Measurements from ENCODE around the gene SPIRE1. TPM values are rescaled to one million over a fixed set of nuclear protein-coding genes. Genes with fewer than 3 reads are reported as not detected.

Gene SPIRE1
- total RNA-seq, 2 experiments from 2014 or later, result 0.99 to 1.4 TPM

DNA sequence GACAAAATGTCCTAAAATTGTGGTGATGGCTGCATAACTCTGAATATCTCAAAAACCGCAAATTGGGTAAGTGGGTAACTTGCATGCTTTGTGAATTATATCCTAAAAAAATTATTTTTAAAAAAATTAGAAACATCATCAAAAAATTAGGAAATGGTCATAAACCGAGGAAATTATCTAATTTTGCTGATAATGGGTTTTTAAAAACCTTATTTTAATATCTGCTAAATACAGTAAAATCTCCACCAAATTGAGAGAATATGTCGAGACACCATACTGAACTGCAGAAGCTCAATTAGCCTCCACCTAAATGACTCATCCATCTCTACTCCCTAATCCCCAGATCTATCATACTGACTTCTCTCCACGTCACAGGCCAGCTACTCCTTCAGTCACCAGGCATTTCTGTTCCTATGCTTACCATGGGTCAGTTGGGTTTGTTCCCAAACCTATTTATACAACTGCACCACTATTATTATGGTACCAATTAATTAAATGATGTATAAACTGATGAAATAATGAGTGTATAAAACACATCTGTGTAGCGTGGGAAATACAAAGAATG lies 36.1 kb downstream of the SPIRE1 start:
- Mint-ChIP-seq H3K4me1 (ENCODE audit: low read depth) (no peaks in the 10 kb centered on the region), H3K36me3 (ENCODE audit: low read depth) (no peaks in the 10 kb centered on the region), H3K9me3 (no peaks in the 10 kb centered on the region), H3K27ac (no peak overlapping the region), H3K4me3 (no peak overlapping the region), H3K27me3 (peaks cover 4% of the 10 kb centered on the region)
- CTCF ChIA-PET, result no interaction called here
- Histone ChIP-seq H3K4me3 (ENCODE audit: low read length) (no peak overlapping the region), H3K36me3 (ENCODE audit: insufficient read depth, low read length) (no peaks in the 10 kb centered on the region), H3K27me3 (ENCODE audit: control insufficient read depth in 1 of 2, insufficient read depth in 2 of 2, low read length in 2 of 2) (no peaks in the 10 kb centered on the region), H3K27ac (ENCODE audit: low read depth in 1 of 2, low read length in 2 of 2) (no peak overlapping the region), H3K9me3 (ENCODE audit: control insufficient read depth in 1 of 2, insufficient read depth in 1 of 2, low read length in 2 of 2) (no peaks in the 10 kb centered on the region), H3K4me1 (ENCODE audit: insufficient read depth, low read length) (no peaks in the 10 kb centered on the region)
- no peak for ATAC-seq (ENCODE audit: poor library complexity)
- intact Hi-C loops (cut with DNase I, micrococcal nuclease), result no loop called here
- no peak for TF ChIP-seq CTCF (IDR thresholded peaks at IDR 0.05)
- DNase-seq, result no peak
- POLR2A ChIA-PET, result no interaction called here

- CTCF ChIA-PET, result no interaction called here
- H3K27ac Mint-ChIP-seq, result no peak overlapping the region
Observed at GRCh38 chr18:12615748-12616147, 42.2 kb downstream of the SPIRE1 start.

GRCh38 chr18:12608301-12608700 lies 49.6 kb downstream of the SPIRE1 start:
- Histone ChIP-seq H3K27me3 (ENCODE audit: control insufficient read depth in 1 of 2, insufficient read depth in 2 of 2, low read length in 2 of 2) (no peaks in the 10 kb centered on the region), H3K27ac (ENCODE audit: low read depth in 1 of 2, low read length in 2 of 2) (no peak overlapping the region), H3K9me3 (ENCODE audit: control insufficient read depth in 1 of 2, insufficient read depth in 1 of 2, low read length in 2 of 2) (no peaks in the 10 kb centered on the region), H3K4me1 (ENCODE audit: insufficient read depth, low read length) (no peaks in the 10 kb centered on the region), H3K36me3 (ENCODE audit: insufficient read depth, low read length) (no peaks in the 10 kb centered on the region), H3K4me3 (ENCODE audit: low read length) (no peak overlapping the region)
- Mint-ChIP-seq H3K27me3 (no peaks in the 10 kb centered on the region), H3K36me3 (ENCODE audit: low read depth) (no peaks in the 10 kb centered on the region), H3K4me3 (no peak overlapping the region), H3K4me1 (ENCODE audit: low read depth) (no peaks in the 10 kb centered on the region), H3K9me3 (no peaks in the 10 kb centered on the region), H3K27ac (no peak overlapping the region)
- ATAC-seq (ENCODE audit: poor library complexity) (no peak), DNase-seq (no peak)
- intact Hi-C loops (cut with DNase I, micrococcal nuclease), result no loop called here
- POLR2A ChIA-PET, result no interaction called here
- no peak for TF ChIP-seq CTCF (IDR thresholded peaks at IDR 0.05)
- CTCF ChIA-PET, result no interaction called here

More at GRCh38 chr18:12615748-12616147, 42.2 kb downstream of the SPIRE1 start:
- intact Hi-C loops (cut with DNase I, micrococcal nuclease), result no loop called here
- no peaks in the 10 kb centered on the region for H3K4me1 ChIP-seq (ENCODE audit: insufficient read depth, low read length)
- H3K27ac ChIP-seq (ENCODE audit: low read depth in 1 of 2, low read length in 2 of 2), result no peak overlapping the region
- H3K9me3 ChIP-seq (ENCODE audit: control insufficient read depth in 1 of 2, insufficient read depth in 1 of 2, low read length in 2 of 2), result no peaks in the 10 kb centered on the region
- no peak overlapping the region for H3K4me3 ChIP-seq (ENCODE audit: low read length)
- Mint-ChIP-seq H3K4me3 (no peak overlapping the region), H3K36me3 (ENCODE audit: low read depth) (no peaks in the 10 kb centered on the region), H3K27me3 (peaks cover 5% of the 10 kb centered on the region), H3K4me1 (ENCODE audit: low read depth) (no peaks in the 10 kb centered on the region), H3K9me3 (no peaks in the 10 kb centered on the region)
- TF ChIP-seq CTCF (IDR thresholded peaks at IDR 0.05), result no peak
- H3K27me3 ChIP-seq (ENCODE audit: control insufficient read depth in 1 of 2, insufficient read depth in 2 of 2, low read length in 2 of 2), result no peaks in the 10 kb centered on the region
- no peaks in the 10 kb centered on the region for H3K36me3 ChIP-seq (ENCODE audit: insufficient read depth, low read length)
- ATAC-seq (ENCODE audit: poor library complexity) (no peak), DNase-seq (no peak)
- POLR2A ChIA-PET, result interaction anchor here (0.6 kb wide), 1 partner anchor 329 kb away, joined by 3 read pairs; no protein-coding TSS in a partner anchor

Data from CD4-positive, alpha-beta T cell (primary cell).